ENCODE measurements around the gene MRGPRX2. TPM values are rescaled to one million over a fixed set of nuclear protein-coding genes. Genes with fewer than 3 reads are reported as not detected.

Gene MRGPRX2
- total and polyA plus RNA-seq, 10 of the 15 experiments (the other 5 are each of a cell fraction or from before 2014, with no cell fraction given), result 0.03 to 0.11 TPM; not detected in 8

DNA sequence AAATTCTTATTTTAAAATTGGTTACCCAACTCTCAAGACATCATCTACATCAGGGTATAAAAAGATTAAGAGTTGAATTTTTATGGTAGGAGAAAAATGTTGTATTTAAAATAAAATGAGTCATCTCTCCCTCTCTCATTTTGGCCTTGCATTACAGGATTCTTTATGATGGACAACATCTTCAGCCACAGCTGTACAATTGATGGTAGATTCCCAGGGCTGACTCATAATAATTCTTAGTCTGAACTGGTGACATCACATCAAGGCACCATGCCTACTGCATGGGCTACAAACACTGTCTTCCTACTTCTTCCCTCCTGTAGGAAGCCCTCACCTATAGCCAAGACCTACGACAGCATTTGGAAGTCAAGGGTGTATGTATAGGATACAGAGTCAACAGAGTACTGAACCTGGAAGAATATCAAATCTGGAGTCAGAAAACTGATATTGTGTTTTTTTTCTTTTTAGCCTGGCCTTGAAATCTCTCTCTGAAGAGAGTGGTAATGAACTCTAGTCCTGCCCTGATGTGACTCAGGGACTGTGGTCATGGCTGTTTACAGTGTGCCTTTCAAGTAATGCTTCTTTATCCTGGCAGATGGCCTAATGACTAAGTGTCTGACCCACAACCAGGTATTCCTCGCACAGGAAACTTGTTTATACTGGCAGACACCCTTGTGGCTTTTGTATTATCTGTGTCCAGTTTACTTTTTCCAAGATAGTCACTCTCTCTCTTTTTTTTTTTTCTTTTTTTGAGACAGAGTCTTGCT lies 32.5 kb downstream of the MRGPRX2 start:
- POLR2A ChIA-PET, result no interaction called here
- Histone ChIP-seq H3K9me3 (replicated peaks; ENCODE audit: control insufficient read depth, insufficient read depth, low read length) (no peaks in the 10 kb centered on the region), H3K79me2 (ENCODE audit: control insufficient read depth, insufficient read depth, low read length) (no peaks in the 10 kb centered on the region), H3K36me3 (ENCODE audit: control insufficient read depth in 2 of 2, insufficient read depth in 2 of 2, low read length in 1 of 2) (no peaks in the 10 kb centered on the region), H3K9ac (ENCODE audit: control insufficient read depth, insufficient read depth, low read length) (no peak overlapping the region), H3K4me1 (ENCODE audit: control insufficient read depth, insufficient read depth, low read length) (no peaks in the 10 kb centered on the region), H3K4me3 (no peak overlapping the region), H2AFZ (ENCODE audit: control insufficient read depth, low read depth, low read length) (no peak overlapping the region), H3K4me2 (ENCODE audit: control insufficient read depth, insufficient read depth) (no peak overlapping the region), H3K27me3 (replicated peaks in 1 of 2; ENCODE audit: control insufficient read depth in 2 of 2, insufficient read depth in 2 of 2, low read length in 1 of 2) (peaks cover 0 to 1% of the 10 kb centered on the region in 2 experiments; a peak in 2 of 4 replicates), H3K27ac (ENCODE audit: control insufficient read depth, insufficient read depth) (no peak overlapping the region), H4K20me1 (ENCODE audit: control insufficient read depth, insufficient read depth) (no peaks in the 10 kb centered on the region)
- DNase-seq (ENCODE audit: low read depth, low spot score) (no peak), FAIRE-seq (no peak), ATAC-seq (peak; percentile 39; the same call in 2 of the 3 replicates)
- WGBS (ENCODE audit: insufficient coverage, insufficient replicate concordance, low lambda C conversion rate, missing lambda C conversion rate), result 0% methylated on average over 2 of the region's 2 CpGs
- intact Hi-C loops (cut with micrococcal nuclease; ENCODE audit: unreplicated experiment), result no loop called here
- SMC1A ChIA-PET (ENCODE audit: uncharacterized antibody, unreplicated experiment), result no interaction called here
- RAD21 ChIA-PET (ENCODE audit: unreplicated experiment), result no interaction called here
- in situ Hi-C loops (cut with MboI), result no loop called here
- CTCF ChIA-PET, result no interaction called here
- TF ChIP-seq CEBPB (IDR thresholded peaks at IDR 0.05; ENCODE audit: borderline replicate concordance in 1 of 2, low read depth in 2 of 2, low read length in 2 of 2) (no peak), NFYB (IDR thresholded peaks at IDR 0.05; ENCODE audit: insufficient read depth, low read depth, low read length) (no peak)
- no TSS peak for BruUV-seq (replicated peaks)

DNA sequence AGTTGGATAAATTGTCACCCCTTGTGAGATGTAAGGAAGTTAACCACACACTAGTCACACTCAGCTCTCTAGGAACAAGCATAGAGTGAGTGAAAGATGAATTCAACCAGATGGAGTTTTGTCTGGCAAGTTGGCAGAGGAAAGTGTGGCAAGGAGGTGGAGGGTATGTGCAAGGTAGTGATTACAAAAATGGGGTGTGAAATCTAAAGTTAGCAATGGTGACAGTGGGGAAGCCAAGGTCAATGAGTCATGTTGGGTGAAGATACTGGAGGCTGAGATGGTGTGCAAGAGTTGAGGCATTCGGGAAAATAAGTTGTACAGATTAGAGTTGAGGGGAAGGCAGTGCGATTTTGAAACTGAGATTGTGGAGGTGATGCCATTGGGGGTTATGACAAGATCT lies 33.7 kb downstream of the MRGPRX2 start:
- Histone ChIP-seq H3K4me3 (no peak overlapping the region), H3K4me1 (ENCODE audit: control insufficient read depth, insufficient read depth, low read length) (no peaks in the 10 kb centered on the region), H3K4me2 (ENCODE audit: control insufficient read depth, insufficient read depth) (no peak overlapping the region), H3K79me2 (ENCODE audit: control insufficient read depth, insufficient read depth, low read length) (no peaks in the 10 kb centered on the region), H3K36me3 (ENCODE audit: control insufficient read depth in 2 of 2, insufficient read depth in 2 of 2, low read length in 1 of 2) (no peaks in the 10 kb centered on the region), H3K27ac (ENCODE audit: control insufficient read depth, insufficient read depth) (no peak overlapping the region), H3K9me3 (replicated peaks; ENCODE audit: control insufficient read depth, insufficient read depth, low read length) (no peaks in the 10 kb centered on the region), H3K9ac (ENCODE audit: control insufficient read depth, insufficient read depth, low read length) (no peak overlapping the region), H4K20me1 (ENCODE audit: control insufficient read depth, insufficient read depth) (no peaks in the 10 kb centered on the region), H2AFZ (ENCODE audit: control insufficient read depth, low read depth, low read length) (no peak overlapping the region), H3K27me3 (replicated peaks in 1 of 2; ENCODE audit: control insufficient read depth in 2 of 2, insufficient read depth in 2 of 2, low read length in 1 of 2) (peaks cover 0 to 1% of the 10 kb centered on the region in 2 experiments; a peak in 2 of 4 replicates)
- ChIA-PET CTCF (no interaction called here), POLR2A (no interaction called here), SMC1A (ENCODE audit: uncharacterized antibody, unreplicated experiment) (interaction anchor here (1.1 kb wide), 1 partner anchor 33 kb away, joined by 3 read pairs; no protein-coding TSS in a partner anchor), RAD21 (ENCODE audit: unreplicated experiment) (no interaction called here)
- intact Hi-C loops (cut with micrococcal nuclease; ENCODE audit: unreplicated experiment), result no loop called here
- in situ Hi-C loops (cut with MboI), result no loop called here
- FAIRE-seq (no peak), DNase-seq (ENCODE audit: low read depth, low spot score) (no peak), ATAC-seq (no peak)
- 55% methylated on average over 2 of the region's 2 CpGs for WGBS (ENCODE audit: insufficient coverage, insufficient replicate concordance, low lambda C conversion rate, missing lambda C conversion rate)
- TF ChIP-seq, protein P1, sequence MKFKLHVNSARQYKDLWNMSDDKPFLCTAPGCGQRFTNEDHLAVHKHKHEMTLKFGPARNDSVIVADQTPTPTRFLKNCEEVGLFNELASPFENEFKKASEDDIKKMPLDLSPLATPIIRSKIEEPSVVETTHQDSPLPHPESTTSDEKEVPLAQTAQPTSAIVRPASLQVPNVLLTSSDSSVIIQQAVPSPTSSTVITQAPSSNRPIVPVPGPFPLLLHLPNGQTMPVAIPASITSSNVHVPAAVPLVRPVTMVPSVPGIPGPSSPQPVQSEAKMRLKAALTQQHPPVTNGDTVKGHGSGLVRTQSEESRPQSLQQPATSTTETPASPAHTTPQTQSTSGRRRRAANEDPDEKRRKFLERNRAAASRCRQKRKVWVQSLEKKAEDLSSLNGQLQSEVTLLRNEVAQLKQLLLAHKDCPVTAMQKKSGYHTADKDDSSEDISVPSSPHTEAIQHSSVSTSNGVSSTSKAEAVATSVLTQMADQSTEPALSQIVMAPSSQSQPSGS (IDR thresholded peaks at IDR 0.05; ENCODE audit: low read length), result no peak
- TF ChIP-seq NR2F1 (conservative IDR thresholded peaks at IDR 0.05) (no peak), PAX5 (IDR thresholded peaks at IDR 0.05; ENCODE audit: borderline replicate concordance, low read depth, low read length) (no peak), HDAC6 (IDR thresholded peaks at IDR 0.05; ENCODE audit: unreplicated experiment) (no peak)
- TF ChIP-seq, protein P2, sequence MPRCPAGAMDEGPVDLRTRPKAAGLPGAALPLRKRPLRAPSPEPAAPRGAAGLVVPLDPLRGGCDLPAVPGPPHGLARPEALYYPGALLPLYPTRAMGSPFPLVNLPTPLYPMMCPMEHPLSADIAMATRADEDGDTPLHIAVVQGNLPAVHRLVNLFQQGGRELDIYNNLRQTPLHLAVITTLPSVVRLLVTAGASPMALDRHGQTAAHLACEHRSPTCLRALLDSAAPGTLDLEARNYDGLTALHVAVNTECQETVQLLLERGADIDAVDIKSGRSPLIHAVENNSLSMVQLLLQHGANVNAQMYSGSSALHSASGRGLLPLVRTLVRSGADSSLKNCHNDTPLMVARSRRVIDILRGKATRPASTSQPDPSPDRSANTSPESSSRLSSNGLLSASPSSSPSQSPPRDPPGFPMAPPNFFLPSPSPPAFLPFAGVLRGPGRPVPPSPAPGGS (IDR thresholded peaks at IDR 0.05; ENCODE audit: borderline replicate concordance, insufficient read depth, low read depth, low read length, poor library complexity, severe bottlenecking), result peak; percentile 50
- no TSS peak for BruUV-seq (replicated peaks)

Data from GM12878 (cell line).